Heart left ventricle (tissue), 13 donors: ENCODE data around the gene KHDC1.

Experiments
- CTCF ChIP-seq, 12 donors: fragments of 200-600 bp; sonication (generic) in 4 of 12; IDR thresholded peaks; one replicate each; pipeline versions ENCODE4 v1.5.0 to v1.8.0; 2018 to 2022; ENCODE audit warnings: antibody characterized with exemption in 12 of 12, mild to moderate bottlenecking in 5 of 12
- POLR2A ChIP-seq, 2 donors: fragments of 450-650 bp; IDR thresholded peaks; one replicate each; pipeline ENCODE4 v1.6.1; 2017; ENCODE audit warnings: antibody characterized with exemption in 2 of 2, mild to moderate bottlenecking in 2 of 2, moderate library complexity in 2 of 2
- donor health status: ischemic (EF 13 %, LVEDD 7.1; RV severe dilation, severe dysfunction).
- donor health status: DM: no; HTN: yes; CAD: no.
- donor health status: DM: no; HTN: no; CAD: no.
- donor health status: ischemic (EF 25% LVEDD 6.9; RV normal size, moderate dysfunction).
- donor health status: ischemic (EF 25% LVEDD 5.7; RV mildly dilated, moderate dysfunction).
- donor health status: ischemic (EF 35%, LVEDD 5.7; RV mildly dilated, moderate dysfunction).
- donor health status: nonischemic (EF 11% LVEDD 7.7; RV severe dilation, severe dysfunction).
- donor health status: DM: yes; HTN: yes; CAD: no.
- donor health status: PGD.
- donor health status: ischemic (EF 29% LVEDD 5.4; RV normal size, mild dysfunction).
- donor health status: nonischemic (EF 23%, LVEDD 6.1; RV moderate dilation, normal function).

- TF ChIP-seq CTCF (IDR thresholded peaks at IDR 0.05) (no peak), POLR2A (IDR thresholded peaks at IDR 0.05) (no peak)
Observed at GRCh38 chr6:73309535-73309784, 46.5 kb upstream of the KHDC1 start.
